ENCODE data around the gene SAMD1. TPM values are rescaled to one million over a fixed set of nuclear protein-coding genes. Genes with fewer than 3 reads are reported as not detected.
A peak's percentile ranks its signal among the peaks of the same experiment; 100 is the strongest.

SAMD1 gene
- total RNA-seq, 1 experiment from 2014 or later: 56.0 TPM

DNA sequence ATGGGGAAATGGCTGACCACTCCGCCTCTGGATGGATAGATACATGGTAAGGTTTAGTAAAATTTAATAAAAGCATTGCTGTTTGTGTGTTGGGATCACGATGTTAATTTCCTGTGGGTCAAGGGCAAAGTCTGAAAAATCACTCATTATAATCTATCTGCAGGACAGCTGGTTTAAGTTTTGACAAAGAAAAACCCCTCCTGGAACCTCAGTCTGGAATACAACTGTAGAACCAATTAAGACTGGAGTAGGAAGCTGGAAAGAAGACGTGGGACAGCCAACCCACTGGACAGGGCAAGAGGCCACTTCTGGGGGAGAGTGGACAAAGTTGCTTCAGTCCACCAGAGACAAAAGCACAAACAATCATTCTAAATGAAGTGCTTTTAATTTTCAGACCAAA lies 28.6 kb upstream of the SAMD1 start:
- ChIA-PET CTCF (no interaction called here), POLR2A (ENCODE audit: low non-redundant PET) (interaction anchor here (0.7 kb wide), 1 partner anchor 13 kb away, joined by 5 read pairs; no protein-coding TSS in a partner anchor)
- Histone ChIP-seq H3K9me3 (ENCODE audit: low read depth, low read length, poor library complexity, severe bottlenecking) (no peaks in the 10 kb centered on the region), H3K4me3 (ENCODE audit: low read depth, low read length, poor library complexity, severe bottlenecking) (no peak overlapping the region), H3K4me1 (ENCODE audit: insufficient read depth, low read length, poor library complexity, severe bottlenecking) (peaks cover 10% of the 10 kb centered on the region), H3K36me3 (ENCODE audit: insufficient read depth, low read length, poor library complexity, severe bottlenecking) (no peaks in the 10 kb centered on the region), H3K27ac (ENCODE audit: low read depth, low read length, poor library complexity, severe bottlenecking) (peak overlapping the region; percentile 9), H3K27me3 (replicated peaks; ENCODE audit: insufficient read depth, low read depth, low read length, poor library complexity) (no peaks in the 10 kb centered on the region)
- TF ChIP-seq, protein P1, sequence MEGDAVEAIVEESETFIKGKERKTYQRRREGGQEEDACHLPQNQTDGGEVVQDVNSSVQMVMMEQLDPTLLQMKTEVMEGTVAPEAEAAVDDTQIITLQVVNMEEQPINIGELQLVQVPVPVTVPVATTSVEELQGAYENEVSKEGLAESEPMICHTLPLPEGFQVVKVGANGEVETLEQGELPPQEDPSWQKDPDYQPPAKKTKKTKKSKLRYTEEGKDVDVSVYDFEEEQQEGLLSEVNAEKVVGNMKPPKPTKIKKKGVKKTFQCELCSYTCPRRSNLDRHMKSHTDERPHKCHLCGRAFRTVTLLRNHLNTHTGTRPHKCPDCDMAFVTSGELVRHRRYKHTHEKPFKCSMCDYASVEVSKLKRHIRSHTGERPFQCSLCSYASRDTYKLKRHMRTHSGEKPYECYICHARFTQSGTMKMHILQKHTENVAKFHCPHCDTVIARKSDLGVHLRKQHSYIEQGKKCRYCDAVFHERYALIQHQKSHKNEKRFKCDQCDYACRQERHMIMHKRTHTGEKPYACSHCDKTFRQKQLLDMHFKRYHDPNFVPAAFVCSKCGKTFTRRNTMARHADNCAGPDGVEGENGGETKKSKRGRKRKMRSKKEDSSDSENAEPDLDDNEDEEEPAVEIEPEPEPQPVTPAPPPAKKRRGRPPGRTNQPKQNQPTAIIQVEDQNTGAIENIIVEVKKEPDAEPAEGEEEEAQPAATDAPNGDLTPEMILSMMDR (conservative IDR thresholded peaks at IDR 0.05; ENCODE audit: low read depth, low read length): no peak
- TF ChIP-seq EZH2 (IDR thresholded peaks at IDR 0.05; ENCODE audit: borderline replicate concordance, low read depth, low read length, poor library complexity, severe bottlenecking): no peak
- intact Hi-C loops (cut with micrococcal nuclease; ENCODE audit: unreplicated experiment): no loop called here
- DNase-seq (ENCODE audit: low spot score): no peak
- BruUV-seq (replicated peaks): no TSS peak

- Histone ChIP-seq H3K27ac (ENCODE audit: low read depth, low read length, poor library complexity, severe bottlenecking) (peak overlapping the region; percentile 73), H3K4me3 (ENCODE audit: low read depth, low read length, poor library complexity, severe bottlenecking) (peak overlapping the region; percentile 60), H3K36me3 (ENCODE audit: insufficient read depth, low read length, poor library complexity, severe bottlenecking) (no peaks in the 10 kb centered on the region), H3K9me3 (ENCODE audit: low read depth, low read length, poor library complexity, severe bottlenecking) (no peaks in the 10 kb centered on the region), H3K27me3 (replicated peaks; ENCODE audit: insufficient read depth, low read depth, low read length, poor library complexity) (no peaks in the 10 kb centered on the region), H3K4me1 (ENCODE audit: insufficient read depth, low read length, poor library complexity, severe bottlenecking) (peaks cover 12% of the 10 kb centered on the region)
- no TSS peak for BruUV-seq (replicated peaks)
- intact Hi-C loops (cut with micrococcal nuclease; ENCODE audit: unreplicated experiment): no loop called here
- TF ChIP-seq, protein P1 (conservative IDR thresholded peaks at IDR 0.05; ENCODE audit: low read depth, low read length): no peak
- no peak for TF ChIP-seq EZH2 (IDR thresholded peaks at IDR 0.05; ENCODE audit: borderline replicate concordance, low read depth, low read length, poor library complexity, severe bottlenecking)
- ChIA-PET CTCF (no interaction called here), POLR2A (ENCODE audit: low non-redundant PET) (interaction anchor here (0.5 to 0.7 kb wide), 2 partner anchors 14 to 1960 kb away, joined by 5 to 8 read pairs; no protein-coding TSS in a partner anchor)
- peak; percentile 61 for DNase-seq (ENCODE audit: low spot score)
Measured at GRCh38 chr19:14118165-14119051, 27.9 kb upstream of the SAMD1 start.

- peak within 1 kb of the TSS; percentile 78 for H3K4me3 ChIP-seq (ENCODE audit: low read depth, low read length, poor library complexity, severe bottlenecking)
- BruUV-seq (replicated peaks): no TSS peak
- no peak for TF ChIP-seq EZH2 (IDR thresholded peaks at IDR 0.05; ENCODE audit: borderline replicate concordance, low read depth, low read length, poor library complexity, severe bottlenecking)
- TF ChIP-seq, protein P1 (conservative IDR thresholded peaks at IDR 0.05; ENCODE audit: low read depth, low read length): no peak
- H3K27ac ChIP-seq (ENCODE audit: low read depth, low read length, poor library complexity, severe bottlenecking): peak within 1 kb of the TSS; percentile 73
- no peaks in the 10 kb centered on the region for H3K9me3 ChIP-seq (ENCODE audit: low read depth, low read length, poor library complexity, severe bottlenecking)
- peak; percentile 100 for DNase-seq (ENCODE audit: low spot score)
- intact Hi-C loops (cut with micrococcal nuclease; ENCODE audit: unreplicated experiment): no loop called here
- POLR2A ChIA-PET (ENCODE audit: low non-redundant PET): interaction anchor here (0.5 kb wide), 1 partner anchor 1961 kb away, joined by 8 read pairs; no protein-coding TSS in a partner anchor
- CTCF ChIA-PET: no interaction called here
- H3K4me1 ChIP-seq (ENCODE audit: insufficient read depth, low read length, poor library complexity, severe bottlenecking): peaks cover 19% of the 10 kb centered on the region
- no peaks in the 10 kb centered on the region for H3K27me3 ChIP-seq (replicated peaks; ENCODE audit: insufficient read depth, low read depth, low read length, poor library complexity)
- no peaks in the 10 kb centered on the region for H3K36me3 ChIP-seq (ENCODE audit: insufficient read depth, low read length, poor library complexity, severe bottlenecking)
Measured at GRCh38 chr19:14117668-14118164, 27.2 kb upstream of the SAMD1 start, which contains the start of gene PRKACA. Gene PRKACA, minus strand, starts transcription at chr19:14117762. Its CDS starts 215 bp downstream, at chr19:14117547.
